Transverse colon (tissue), 4 donors: ENCODE measurements around the gene PLCL1.

Experiments
- CTCF ChIP-seq, 5 experiments: fragments of 200-600 bp in 3 of 5; fragments of 450-650 bp in 2 of 5; sonication (generic) in 3 of 5; IDR thresholded peaks; 1 replicate in 2 of 5; 2 replicates in 3 of 5; pipeline ENCODE4 v1.5.1; 2016 to 2017; ENCODE audit warnings: antibody characterized with exemption in 5 of 5, inconsistent platforms in 3 of 5, mild to moderate bottlenecking in 2 of 5, moderate library complexity in 1 of 5
- EP300 ChIP-seq: sonication (generic); formaldehyde crosslinking; IDR thresholded peaks from one replicate; pipeline ENCODE4 v1.6.1; 2017; ENCODE audit warnings: antibody characterized with exemption, low read depth
- POLR2AphosphoS5 ChIP-seq, 3 donors: sonication (generic); formaldehyde crosslinking; IDR thresholded peaks; one replicate each; pipeline ENCODE4 v1.6.1; 2016; ENCODE audit warnings: antibody characterized with exemption in 3 of 3

GRCh38 chr2:197950724-197951123, 146.3 kb downstream of the PLCL1 start:
- TF ChIP-seq CTCF (IDR thresholded peaks at IDR 0.05) (no peak), POLR2AphosphoS5 (IDR thresholded peaks at IDR 0.05) (no peak), EP300 (no peak)
